WTC11 (cell line): ENCODE measurements around the gene PCNX3. TPM values are rescaled to one million over a fixed set of nuclear protein-coding genes. Genes with fewer than 3 reads are reported as not detected.

Source experiments
- ATAC-seq: fragments of 200-7000 bp; cut with Tn5 transposase; 2 replicates; pipeline ENCODE4 v1.10.0; 2021; ENCODE audit warnings: mild to moderate bottlenecking, moderate library complexity
- CTCF ChIA-PET: fragments of 300-600 bp; sonication (Branson Sonifier 250); formaldehyde crosslinking; loops from one replicate; lab custom pipeline; 2021; ENCODE audit warnings: antibody characterized with exemption; lab: Charles Lee
- POLR2A ChIA-PET: fragments of 350-600 bp; sonication (Branson Sonifier 250); formaldehyde crosslinking; loops from one replicate; lab custom pipeline; 2021; ENCODE audit warnings: antibody characterized with exemption; lab: Charles Lee
- DNase-seq: peaks from one replicate; pipeline ENCODE4 v3.0.0; 2021; ENCODE audit warnings: low spot score
- H3K27ac Mint-ChIP-seq: 2 replicates; pipeline ENCODE4 v1.8.0; 2021; ENCODE audit warnings: mixed read lengths
- H3K27me3 Mint-ChIP-seq: 2 replicates; pipeline ENCODE4 v1.8.0; 2021; ENCODE audit warnings: low read depth, mild to moderate bottlenecking, moderate library complexity, mixed read lengths
- H3K36me3 Mint-ChIP-seq: 2 replicates; pipeline ENCODE4 v1.8.0; 2021; ENCODE audit warnings: mixed read lengths
- H3K4me1 Mint-ChIP-seq: 2 replicates; pipeline ENCODE4 v1.8.0; 2022; ENCODE audit warnings: mixed read lengths
- H3K4me3 Mint-ChIP-seq: 2 replicates; pipeline ENCODE4 v1.8.0; 2021; ENCODE audit warnings: mild to moderate bottlenecking, moderate library complexity, mixed read lengths
- H3K9me3 Mint-ChIP-seq: 2 replicates; pipeline ENCODE4 v1.8.0; 2021; ENCODE audit warnings: mixed read lengths
- AR ChIP-seq: fragments of 250-450 bp; sonication (Bioruptor Pico); IDR thresholded peaks from 2 replicates; pipeline ENCODE4 v1.9.0; 2021; ENCODE audit warnings: mild to moderate bottlenecking
- ATF2 ChIP-seq: sonication (generic); formaldehyde crosslinking; IDR thresholded peaks from 2 replicates; pipeline ENCODE4 v1.8.1; 2022; ENCODE audit warnings: low read depth, missing genetic modification reagents, borderline replicate concordance
- CTCF ChIP-seq: fragments of 200-600 bp; IDR thresholded peaks from 2 replicates; pipeline ENCODE4 v1.8.0; 2022; ENCODE audit warnings: antibody characterized with exemption
- E2F1 ChIP-seq: sonication (generic); formaldehyde crosslinking; IDR thresholded peaks from 2 replicates; pipeline ENCODE4 v1.8.0; 2022; ENCODE audit warnings: mild to moderate bottlenecking, missing genetic modification reagents
- EMX1 ChIP-seq: fragments of 250-450 bp; sonication (Bioruptor Pico); IDR thresholded peaks from 2 replicates; pipeline ENCODE4 v1.8.0; 2021; ENCODE audit warnings: mild to moderate bottlenecking
- ERG ChIP-seq: fragments of 250-450 bp; sonication (Bioruptor Pico); IDR thresholded peaks from 2 replicates; pipeline ENCODE4 v1.8.0; 2021; ENCODE audit warnings: mild to moderate bottlenecking
- IRF2 ChIP-seq: sonication (generic); formaldehyde crosslinking; IDR thresholded peaks from 2 replicates; pipeline ENCODE4 v1.8.0; 2022; ENCODE audit warnings: low read depth, missing genetic modification reagents, borderline replicate concordance
- NFATC4 ChIP-seq: fragments of 250-450 bp; sonication (Bioruptor Pico); IDR thresholded peaks from 2 replicates; pipeline ENCODE4 v1.9.0; 2021; ENCODE audit warnings: mild to moderate bottlenecking
- OVOL2 ChIP-seq: fragments of 250-450 bp; sonication (Bioruptor Pico); IDR thresholded peaks from 2 replicates; pipeline ENCODE4 v1.9.0; 2021; ENCODE audit warnings: mild to moderate bottlenecking, borderline replicate concordance
- TCF7 ChIP-seq: sonication (generic); formaldehyde crosslinking; IDR thresholded peaks from 2 replicates; pipeline ENCODE4 v1.8.0; 2022; ENCODE audit warnings: mild to moderate bottlenecking, low read depth, missing genetic modification reagents, moderate library complexity
- USF1 ChIP-seq: sonication (generic); formaldehyde crosslinking; IDR thresholded peaks from 2 replicates; pipeline ENCODE4 v1.8.0; 2022; ENCODE audit warnings: mild to moderate bottlenecking, missing genetic modification reagents
- ZNF219 ChIP-seq: sonication (generic); formaldehyde crosslinking; IDR thresholded peaks from 2 replicates; pipeline ENCODE4 v1.8.0; 2023; ENCODE audit warnings: missing genetic modification reagents, mild to moderate bottlenecking, borderline replicate concordance
- ZNF263 ChIP-seq: sonication (generic); formaldehyde crosslinking; IDR thresholded peaks from 2 replicates; pipeline ENCODE4 v1.8.1; 2022; ENCODE audit warnings: low read depth, mild to moderate bottlenecking, moderate library complexity, missing genetic modification reagents
- total RNA-seq: library from RNA; stranded (reverse); gene quantifications from 3 replicates; pipeline ENCODE4 v1.2.3, GENCODE V29; 2021

PCNX3 gene
- total RNA-seq, 1 experiment from 2014 or later: 51.6 TPM

GRCh38 chr11:65611028-65611757, 4.4 kb upstream of the PCNX3 start:
- TF ChIP-seq ZNF263 (CRISPR knock-in tag) (peak; percentile 80; the same call in 1 of the 2 replicates), TCF7 (CRISPR knock-in tag) (no peak)
- H3K27me3 Mint-ChIP-seq: no peaks in the 10 kb centered on the region; the same call in none of the 2 replicates
- no peaks in the 10 kb centered on the region for H3K9me3 Mint-ChIP-seq

GRCh38 chr11:65611758-65612603, 3.6 kb upstream of the PCNX3 start:
- H3K4me3 Mint-ChIP-seq: peak overlapping the region; percentile 91
- no peaks in the 10 kb centered on the region for H3K9me3 Mint-ChIP-seq
- TF ChIP-seq IRF2 (CRISPR knock-in tag): no peak
- no peak for TF ChIP-seq ZNF219 (CRISPR knock-in tag)
- TF ChIP-seq ATF2: no peak
- TF ChIP-seq OVOL2 (CRISPR knock-in tag): no peak
- no peak for TF ChIP-seq USF1 (CRISPR knock-in tag)
- TF ChIP-seq CTCF: no peak
- no peak for TF ChIP-seq AR (CRISPR knock-in tag)
- no peak for TF ChIP-seq EMX1 (CRISPR knock-in tag)
- TF ChIP-seq NFATC4 (CRISPR knock-in tag): no peak
- TF ChIP-seq ERG (CRISPR knock-in tag): no peak
- no peak for TF ChIP-seq E2F1 (CRISPR knock-in tag)
- ChIA-PET POLR2A (interaction anchor here (0.9 kb wide), 1 partner anchor 51 kb away, joined by 3 read pairs; no protein-coding TSS in a partner anchor), CTCF (interaction anchor here (1.2 to 16.2 kb wide), 3 partner anchors 21 to 71 kb away, joined by 3 to 311 read pairs (median 3); partner anchors contain the start of gene KCNK7)
- DNase-seq (no peak), ATAC-seq (no peak)
- H3K36me3 Mint-ChIP-seq: peaks cover 9% of the 10 kb centered on the region
- peaks cover 30% of the 10 kb centered on the region for H3K4me1 Mint-ChIP-seq
- no peaks in the 10 kb centered on the region; the same call in none of the 2 replicates for H3K27me3 Mint-ChIP-seq
- H3K27ac Mint-ChIP-seq: peak overlapping the region; percentile 93; the same call in 1 of the 2 replicates

More at GRCh38 chr11:65611028-65611757, 4.4 kb upstream of the PCNX3 start:
- peaks cover 3% of the 10 kb centered on the region for H3K36me3 Mint-ChIP-seq
- H3K4me1 Mint-ChIP-seq: peaks cover 28% of the 10 kb centered on the region
- POLR2A ChIA-PET: interaction anchor here (0.9 kb wide), 1 partner anchor 52 kb away, joined by 3 read pairs; no protein-coding TSS in a partner anchor
- no peak for DNase-seq
- H3K27ac Mint-ChIP-seq: no peak overlapping the region; the same call in 1 of the 2 replicates
- CTCF ChIA-PET: interaction anchor here (0.6 to 16.2 kb wide), 3 partner anchors 14 to 70 kb away, joined by 4 to 311 read pairs (median 5); partner anchors contain the start of gene KCNK7
- H3K4me3 Mint-ChIP-seq: no peak overlapping the region
- no peak for ATAC-seq
